SJCRH30 (cell line): ENCODE data around the gene MRTFB. TPM values are rescaled to one million over a fixed set of nuclear protein-coding genes. Genes with fewer than 3 reads are reported as not detected.

ENCODE experiments used
- DNase-seq, 2 experiments: peaks; one replicate each; pipeline ENCODE4 v3.0.0-alpha.2; 2015 to 2020
- H3K27ac ChIP-seq: fragments of 250-450 bp; sonication (Bioruptor Pico); 2 replicates; pipeline ENCODE4 v1.5.1; 2020; ENCODE audit warnings: mild to moderate bottlenecking, moderate library complexity
- H3K27me3 ChIP-seq: fragments of 250-450 bp; sonication (Bioruptor Pico); 2 replicates; pipeline ENCODE4 v1.5.1; 2020; ENCODE audit warnings: mild to moderate bottlenecking, moderate library complexity
- H3K36me3 ChIP-seq: fragments of 250-450 bp; sonication (Bioruptor Pico); 2 replicates; pipeline ENCODE4 v1.5.1; 2020; ENCODE audit warnings: mild to moderate bottlenecking, moderate library complexity
- H3K4me1 ChIP-seq: fragments of 250-450 bp; sonication (Bioruptor Pico); 2 replicates; pipeline ENCODE4 v1.5.1; 2020; ENCODE audit warnings: mild to moderate bottlenecking, moderate library complexity
- H3K4me3 ChIP-seq: fragments of 250-450 bp; sonication (Bioruptor Pico); 2 replicates; pipeline ENCODE4 v1.5.1; 2020; ENCODE audit warnings: mild to moderate bottlenecking, moderate library complexity
- H3K9me3 ChIP-seq: fragments of 250-450 bp; sonication (Bioruptor Pico); replicated peaks from 2 replicates; pipeline ENCODE4 v1.5.1; 2020; ENCODE audit warnings: mild to moderate bottlenecking, moderate library complexity
- total RNA-seq: library from RNA; depleted of rRNA; stranded (reverse); fragments of >200 nt; shearing (Covaris generic); gene quantifications from 2 replicates; pipeline ENCODE4 v1.2.3, GENCODE V29; 2014

Gene MRTFB
- total RNA-seq, 1 experiment from 2014 or later: 16.1 TPM

GRCh38 chr16:14105760-14106375 is 34.7 kb downstream of the MRTFB start:
- H3K27ac ChIP-seq: no peak overlapping the region
- H3K36me3 ChIP-seq: no peaks in the 10 kb centered on the region; the same call in 1 of the 2 replicates
- no peak for DNase-seq
- H3K4me1 ChIP-seq: no peaks in the 10 kb centered on the region
- H3K4me3 ChIP-seq: no peak overlapping the region
- H3K27me3 ChIP-seq: no peaks in the 10 kb centered on the region
- H3K9me3 ChIP-seq: no peaks in the 10 kb centered on the region

GRCh38 chr16:14106457-14106856 is 35.3 kb downstream of the MRTFB start:
- no peak for DNase-seq
- Histone ChIP-seq H3K27ac (no peak overlapping the region), H3K4me3 (no peak overlapping the region), H3K9me3 (no peaks in the 10 kb centered on the region), H3K27me3 (no peaks in the 10 kb centered on the region), H3K36me3 (no peaks in the 10 kb centered on the region; the same call in 1 of the 2 replicates), H3K4me1 (no peaks in the 10 kb centered on the region)

- no peak overlapping the region for H3K27ac ChIP-seq
- no peaks in the 10 kb centered on the region for H3K27me3 ChIP-seq
- no peaks in the 10 kb centered on the region for H3K4me1 ChIP-seq
- no peak overlapping the region for H3K4me3 ChIP-seq
- no peak for DNase-seq
- H3K36me3 ChIP-seq: no peaks in the 10 kb centered on the region
- H3K9me3 ChIP-seq: no peaks in the 10 kb centered on the region
Observed at GRCh38 chr16:14106961-14107360, 35.8 kb downstream of the MRTFB start.

GRCh38 chr16:14109077-14109775 is 38.1 kb downstream of the MRTFB start:
- Histone ChIP-seq H3K27ac (no peak overlapping the region), H3K36me3 (no peaks in the 10 kb centered on the region), H3K27me3 (no peaks in the 10 kb centered on the region), H3K4me3 (no peak overlapping the region), H3K4me1 (no peaks in the 10 kb centered on the region), H3K9me3 (no peaks in the 10 kb centered on the region)
- no peak for DNase-seq

- Histone ChIP-seq H3K9me3 (no peaks in the 10 kb centered on the region), H3K27ac (no peak overlapping the region), H3K4me1 (no peaks in the 10 kb centered on the region), H3K27me3 (no peaks in the 10 kb centered on the region), H3K36me3 (no peaks in the 10 kb centered on the region), H3K4me3 (no peak overlapping the region)
- DNase-seq: no peak
Observed at GRCh38 chr16:14109782-14110727, 38.9 kb downstream of the MRTFB start.

- no peaks in the 10 kb centered on the region for H3K27me3 ChIP-seq
- no peak for DNase-seq
- no peaks in the 10 kb centered on the region for H3K9me3 ChIP-seq
- no peak overlapping the region for H3K27ac ChIP-seq
- H3K4me3 ChIP-seq: no peak overlapping the region
- H3K4me1 ChIP-seq: no peaks in the 10 kb centered on the region
- no peaks in the 10 kb centered on the region for H3K36me3 ChIP-seq
Observed at GRCh38 chr16:14110728-14111251, 39.7 kb downstream of the MRTFB start.

- no peak overlapping the region for H3K4me3 ChIP-seq
- no peak overlapping the region for H3K27ac ChIP-seq
- no peak for DNase-seq
- no peaks in the 10 kb centered on the region for H3K36me3 ChIP-seq
- H3K27me3 ChIP-seq: no peaks in the 10 kb centered on the region
- no peaks in the 10 kb centered on the region for H3K9me3 ChIP-seq
- no peaks in the 10 kb centered on the region for H3K4me1 ChIP-seq
Observed at GRCh38 chr16:14111713-14112538, 40.8 kb downstream of the MRTFB start.

GRCh38 chr16:14112539-14112856 is 41.4 kb downstream of the MRTFB start:
- Histone ChIP-seq H3K27me3 (no peaks in the 10 kb centered on the region), H3K36me3 (no peaks in the 10 kb centered on the region), H3K4me1 (no peaks in the 10 kb centered on the region), H3K4me3 (no peak overlapping the region), H3K9me3 (no peaks in the 10 kb centered on the region), H3K27ac (no peak overlapping the region)
- no peak for DNase-seq

GRCh38 chr16:14113344-14113743 is 42.2 kb downstream of the MRTFB start:
- H3K4me3 ChIP-seq: no peak overlapping the region
- H3K27ac ChIP-seq: no peak overlapping the region
- DNase-seq: no peak
- H3K4me1 ChIP-seq: no peaks in the 10 kb centered on the region
- H3K36me3 ChIP-seq: no peaks in the 10 kb centered on the region
- no peaks in the 10 kb centered on the region for H3K9me3 ChIP-seq
- no peaks in the 10 kb centered on the region for H3K27me3 ChIP-seq

- DNase-seq: no peak
- H3K27me3 ChIP-seq: no peaks in the 10 kb centered on the region
- no peaks in the 10 kb centered on the region for H3K9me3 ChIP-seq
- no peaks in the 10 kb centered on the region for H3K36me3 ChIP-seq
- no peaks in the 10 kb centered on the region for H3K4me1 ChIP-seq
- H3K4me3 ChIP-seq: no peak overlapping the region
- H3K27ac ChIP-seq: no peak overlapping the region
Observed at GRCh38 chr16:14117051-14117450, 45.9 kb downstream of the MRTFB start.

- Histone ChIP-seq H3K9me3 (no peaks in the 10 kb centered on the region), H3K4me1 (no peaks in the 10 kb centered on the region)
Observed at GRCh38 chr16:14119799-14120198, 48.7 kb downstream of the MRTFB start.

GRCh38 chr16:14120335-14120734 is 49.2 kb downstream of the MRTFB start:
- no peak for DNase-seq
- no peaks in the 10 kb centered on the region for H3K36me3 ChIP-seq
- no peak overlapping the region for H3K4me3 ChIP-seq
- no peaks in the 10 kb centered on the region for H3K27me3 ChIP-seq
- no peaks in the 10 kb centered on the region for H3K9me3 ChIP-seq
- H3K27ac ChIP-seq: no peak overlapping the region
- H3K4me1 ChIP-seq: no peaks in the 10 kb centered on the region

More at GRCh38 chr16:14119799-14120198, 48.7 kb downstream of the MRTFB start:
- no peak for DNase-seq
- no peaks in the 10 kb centered on the region for H3K27me3 ChIP-seq
- no peak overlapping the region for H3K27ac ChIP-seq
- H3K4me3 ChIP-seq: no peak overlapping the region
- H3K36me3 ChIP-seq: no peaks in the 10 kb centered on the region

- Histone ChIP-seq H3K27ac (no peak overlapping the region), H3K4me1 (no peaks in the 10 kb centered on the region), H3K36me3 (no peaks in the 10 kb centered on the region), H3K27me3 (no peaks in the 10 kb centered on the region), H3K9me3 (no peaks in the 10 kb centered on the region), H3K4me3 (no peak overlapping the region)
- DNase-seq: no peak
Observed at GRCh38 chr16:14121142-14121541, 50.0 kb downstream of the MRTFB start.

GRCh38 chr16:14121872-14122271 is 50.8 kb downstream of the MRTFB start:
- no peaks in the 10 kb centered on the region for H3K4me1 ChIP-seq
- H3K4me3 ChIP-seq: no peak overlapping the region
- H3K36me3 ChIP-seq: no peaks in the 10 kb centered on the region
- no peak overlapping the region for H3K27ac ChIP-seq
- no peak for DNase-seq
- H3K27me3 ChIP-seq: no peaks in the 10 kb centered on the region
- H3K9me3 ChIP-seq: no peaks in the 10 kb centered on the region
